ENCODE data around the gene FMR1.

FMR1 gene

GRCh38 chrX:147913570-147913969, 1.9 kb downstream of the FMR1 start:
- Histone ChIP-seq H3K27me3 (ENCODE audit: low read length) (no peaks in the 10 kb centered on the region), H2AFZ (ENCODE audit: low read depth, low read length, severe bottlenecking) (no peak overlapping the region), H3K4me2 (ENCODE audit: low read depth, low read length, poor library complexity, severe bottlenecking) (peak overlapping the region; percentile 92)

GRCh38 chrX:147914591-147914990, 2.9 kb downstream of the FMR1 start:
- Histone ChIP-seq H3K9ac (ENCODE audit: low read length) (no peak overlapping the region), H3K27ac (ENCODE audit: low read depth, low read length) (no peak overlapping the region), H3K27me3 (ENCODE audit: low read length) (no peaks in the 10 kb centered on the region), H3K9me3 (ENCODE audit: insufficient read depth, low read length) (no peaks in the 10 kb centered on the region), H3F3A (ENCODE audit: insufficient read depth) (no peaks in the 10 kb centered on the region), H4K20me1 (ENCODE audit: low read depth, low read length) (peaks cover 26% of the 10 kb centered on the region), H2AFZ (ENCODE audit: low read depth, low read length, severe bottlenecking) (no peak overlapping the region), H3K4me2 (ENCODE audit: low read depth, low read length, poor library complexity, severe bottlenecking) (peak overlapping the region; percentile 92), H3K4me3 (ENCODE audit: insufficient read depth, low read length, poor library complexity, severe bottlenecking) (no peak overlapping the region), H3K9me2 (replicated peaks; ENCODE audit: insufficient read depth, low read length) (no peaks in the 10 kb centered on the region), H3K79me2 (ENCODE audit: insufficient read depth, low read length) (peaks cover 65% of the 10 kb centered on the region), H3K36me3 (ENCODE audit: low read length) (no peaks in the 10 kb centered on the region)
- TF ChIP-seq, protein P1, sequence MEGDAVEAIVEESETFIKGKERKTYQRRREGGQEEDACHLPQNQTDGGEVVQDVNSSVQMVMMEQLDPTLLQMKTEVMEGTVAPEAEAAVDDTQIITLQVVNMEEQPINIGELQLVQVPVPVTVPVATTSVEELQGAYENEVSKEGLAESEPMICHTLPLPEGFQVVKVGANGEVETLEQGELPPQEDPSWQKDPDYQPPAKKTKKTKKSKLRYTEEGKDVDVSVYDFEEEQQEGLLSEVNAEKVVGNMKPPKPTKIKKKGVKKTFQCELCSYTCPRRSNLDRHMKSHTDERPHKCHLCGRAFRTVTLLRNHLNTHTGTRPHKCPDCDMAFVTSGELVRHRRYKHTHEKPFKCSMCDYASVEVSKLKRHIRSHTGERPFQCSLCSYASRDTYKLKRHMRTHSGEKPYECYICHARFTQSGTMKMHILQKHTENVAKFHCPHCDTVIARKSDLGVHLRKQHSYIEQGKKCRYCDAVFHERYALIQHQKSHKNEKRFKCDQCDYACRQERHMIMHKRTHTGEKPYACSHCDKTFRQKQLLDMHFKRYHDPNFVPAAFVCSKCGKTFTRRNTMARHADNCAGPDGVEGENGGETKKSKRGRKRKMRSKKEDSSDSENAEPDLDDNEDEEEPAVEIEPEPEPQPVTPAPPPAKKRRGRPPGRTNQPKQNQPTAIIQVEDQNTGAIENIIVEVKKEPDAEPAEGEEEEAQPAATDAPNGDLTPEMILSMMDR (IDR thresholded peaks at IDR 0.05; ENCODE audit: insufficient read depth, low read length, poor library complexity, severe bottlenecking) = no peak
- no peak for TF ChIP-seq EZH2phosphoT487 (conservative IDR thresholded peaks at IDR 0.05; ENCODE audit: low read length)

More at GRCh38 chrX:147913570-147913969, 1.9 kb downstream of the FMR1 start:
- Histone ChIP-seq H3K9me2 (replicated peaks; ENCODE audit: insufficient read depth, low read length) (no peaks in the 10 kb centered on the region), H3K27ac (ENCODE audit: low read depth, low read length) (no peak overlapping the region), H4K20me1 (ENCODE audit: low read depth, low read length) (peaks cover 26% of the 10 kb centered on the region), H3K9ac (ENCODE audit: low read length) (peak overlapping the region; percentile 92), H3K9me3 (ENCODE audit: insufficient read depth, low read length) (no peaks in the 10 kb centered on the region), H3F3A (ENCODE audit: insufficient read depth) (no peaks in the 10 kb centered on the region), H3K79me2 (ENCODE audit: insufficient read depth, low read length) (peaks cover 55% of the 10 kb centered on the region), H3K36me3 (ENCODE audit: low read length) (no peaks in the 10 kb centered on the region), H3K4me3 (ENCODE audit: insufficient read depth, low read length, poor library complexity, severe bottlenecking) (no peak overlapping the region)
- no peak for TF ChIP-seq EZH2phosphoT487 (conservative IDR thresholded peaks at IDR 0.05; ENCODE audit: low read length)
- TF ChIP-seq, protein P1 (IDR thresholded peaks at IDR 0.05; ENCODE audit: insufficient read depth, low read length, poor library complexity, severe bottlenecking) = no peak

DNA sequence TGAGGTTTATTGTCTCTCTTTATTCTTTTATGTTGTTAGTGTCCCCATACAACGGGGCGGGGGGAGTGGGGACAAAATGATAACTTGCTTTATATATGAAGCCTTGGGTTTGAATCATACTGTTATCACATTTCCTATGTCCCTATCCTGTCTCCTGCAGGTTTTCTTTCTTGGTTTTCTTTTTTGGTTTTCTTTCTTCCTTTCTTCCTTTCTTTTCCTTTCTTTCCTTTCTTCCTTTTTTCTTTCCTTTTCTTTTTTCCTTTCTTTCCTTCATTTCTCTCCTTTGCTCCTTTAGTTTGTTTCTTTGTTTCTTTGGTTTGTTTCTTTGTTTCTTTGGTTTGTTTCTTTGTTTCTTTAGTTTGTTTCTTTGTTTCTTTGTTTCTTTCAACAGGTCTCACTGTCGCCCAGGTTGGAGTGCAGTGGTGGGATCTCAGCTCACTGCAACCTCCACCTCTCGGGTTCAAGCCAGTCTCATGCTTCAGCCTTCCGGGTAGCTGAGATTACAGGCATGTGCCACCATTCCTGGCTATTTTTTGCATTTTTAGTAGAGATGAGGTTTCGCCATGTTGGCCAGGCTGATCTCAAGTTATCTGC, 4.8 kb downstream of the FMR1 start:
- Histone ChIP-seq H3K4me2 (ENCODE audit: low read depth, low read length, poor library complexity, severe bottlenecking) (no peak overlapping the region), H3K27ac (ENCODE audit: low read depth, low read length) (no peak overlapping the region), H3K9me2 (replicated peaks; ENCODE audit: insufficient read depth, low read length) (no peaks in the 10 kb centered on the region), H3K9ac (ENCODE audit: low read length) (no peak overlapping the region), H3K9me3 (ENCODE audit: insufficient read depth, low read length) (no peaks in the 10 kb centered on the region), H3K79me2 (ENCODE audit: insufficient read depth, low read length) (peaks cover 79% of the 10 kb centered on the region), H3K27me3 (ENCODE audit: low read length) (no peaks in the 10 kb centered on the region), H3K36me3 (ENCODE audit: low read length) (no peaks in the 10 kb centered on the region), H3F3A (ENCODE audit: insufficient read depth) (no peaks in the 10 kb centered on the region), H2AFZ (ENCODE audit: low read depth, low read length, severe bottlenecking) (no peak overlapping the region), H3K4me3 (ENCODE audit: insufficient read depth, low read length, poor library complexity, severe bottlenecking) (no peak overlapping the region), H4K20me1 (ENCODE audit: low read depth, low read length) (peaks cover 27% of the 10 kb centered on the region)
- TF ChIP-seq EZH2phosphoT487 (conservative IDR thresholded peaks at IDR 0.05; ENCODE audit: low read length) = no peak
- TF ChIP-seq, protein P1 (IDR thresholded peaks at IDR 0.05; ENCODE audit: insufficient read depth, low read length, poor library complexity, severe bottlenecking) = no peak

All from SU-DHL-6 (cell line).